ENCODE results near the gene KPNA6.

KPNA6 gene

GRCh38 chr1:32071758-32072621, 35.9 kb upstream of the KPNA6 start:
- DNase-seq (ENCODE audit: low read depth in 1 of 2, low spot score in 1 of 2) = no peak
- TF ChIP-seq SPI1 (IDR thresholded peaks at IDR 0.05; ENCODE audit: borderline replicate concordance, low read depth) = no peak
- no peak for TF ChIP-seq CTCF (IDR thresholded peaks at IDR 0.05; ENCODE audit: insufficient read depth, low read length)
- no peak for TF ChIP-seq POLR2AphosphoS5 (IDR thresholded peaks at IDR 0.05; ENCODE audit: low read depth)
- no peak for TF ChIP-seq GABPA (IDR thresholded peaks at IDR 0.05; ENCODE audit: low read depth)
- TF ChIP-seq, protein P1, sequence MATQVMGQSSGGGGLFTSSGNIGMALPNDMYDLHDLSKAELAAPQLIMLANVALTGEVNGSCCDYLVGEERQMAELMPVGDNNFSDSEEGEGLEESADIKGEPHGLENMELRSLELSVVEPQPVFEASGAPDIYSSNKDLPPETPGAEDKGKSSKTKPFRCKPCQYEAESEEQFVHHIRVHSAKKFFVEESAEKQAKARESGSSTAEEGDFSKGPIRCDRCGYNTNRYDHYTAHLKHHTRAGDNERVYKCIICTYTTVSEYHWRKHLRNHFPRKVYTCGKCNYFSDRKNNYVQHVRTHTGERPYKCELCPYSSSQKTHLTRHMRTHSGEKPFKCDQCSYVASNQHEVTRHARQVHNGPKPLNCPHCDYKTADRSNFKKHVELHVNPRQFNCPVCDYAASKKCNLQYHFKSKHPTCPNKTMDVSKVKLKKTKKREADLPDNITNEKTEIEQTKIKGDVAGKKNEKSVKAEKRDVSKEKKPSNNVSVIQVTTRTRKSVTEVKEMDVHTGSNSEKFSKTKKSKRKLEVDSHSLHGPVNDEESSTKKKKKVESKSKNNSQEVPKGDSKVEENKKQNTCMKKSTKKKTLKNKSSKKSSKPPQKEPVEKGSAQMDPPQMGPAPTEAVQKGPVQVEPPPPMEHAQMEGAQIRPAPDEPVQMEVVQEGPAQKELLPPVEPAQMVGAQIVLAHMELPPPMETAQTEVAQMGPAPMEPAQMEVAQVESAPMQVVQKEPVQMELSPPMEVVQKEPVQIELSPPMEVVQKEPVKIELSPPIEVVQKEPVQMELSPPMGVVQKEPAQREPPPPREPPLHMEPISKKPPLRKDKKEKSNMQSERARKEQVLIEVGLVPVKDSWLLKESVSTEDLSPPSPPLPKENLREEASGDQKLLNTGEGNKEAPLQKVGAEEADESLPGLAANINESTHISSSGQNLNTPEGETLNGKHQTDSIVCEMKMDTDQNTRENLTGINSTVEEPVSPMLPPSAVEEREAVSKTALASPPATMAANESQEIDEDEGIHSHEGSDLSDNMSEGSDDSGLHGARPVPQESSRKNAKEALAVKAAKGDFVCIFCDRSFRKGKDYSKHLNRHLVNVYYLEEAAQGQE (IDR thresholded peaks at IDR 0.05; ENCODE audit: insufficient replicate concordance, low read depth) = no peak
- H3K27ac ChIP-seq (replicated peaks) = no peak overlapping the region; the same call in 1 of the 2 replicates
- no peaks in the 10 kb centered on the region for H3K27me3 ChIP-seq (ENCODE audit: insufficient read depth, poor library complexity, severe bottlenecking)
- peak overlapping the region; percentile 89 for H3K4me3 ChIP-seq (replicated peaks; ENCODE audit: insufficient read depth, low read length)

DNA sequence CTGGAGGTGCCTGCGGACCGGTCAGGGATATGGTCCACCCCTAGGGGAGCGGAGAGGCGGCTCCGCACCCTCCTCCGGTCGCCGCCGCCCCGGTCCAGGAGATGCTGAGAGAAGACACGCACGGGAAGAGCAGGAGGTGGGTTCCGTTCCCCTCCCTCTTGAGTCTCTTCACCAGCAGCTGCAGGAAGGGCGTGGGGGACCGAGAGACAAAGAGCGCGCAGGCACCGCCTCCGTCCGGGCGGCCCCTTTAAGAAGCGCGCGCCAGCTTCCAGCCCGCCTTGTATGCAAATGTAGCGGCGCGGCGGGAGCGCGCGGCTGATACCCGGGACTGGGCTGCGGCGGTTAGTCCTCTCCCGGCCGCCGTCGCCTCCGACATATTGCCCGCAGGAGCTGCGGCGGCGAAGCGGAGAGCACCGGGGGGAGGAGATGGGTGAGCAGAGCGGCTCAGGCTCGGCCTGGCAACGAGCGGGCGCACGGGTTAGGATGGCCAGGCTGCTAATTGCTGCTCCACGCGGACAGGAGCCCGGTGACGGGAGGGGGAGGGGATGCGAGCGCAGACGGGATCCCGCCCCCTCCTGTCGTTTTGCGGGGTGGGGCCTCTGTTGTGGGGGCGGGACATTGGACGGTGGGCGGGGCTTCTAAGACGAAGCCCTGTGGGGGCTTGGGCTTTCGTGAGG, 35.1 kb upstream of the KPNA6 start, which contains the start of gene TMEM39B:
TMEM39B (plus strand) TSS at position 318 of the 677 bp plus-strand sequence; CDS start at position 427, 109 bp downstream.
- peak; percentile 83 to 93 for DNase-seq (ENCODE audit: low read depth in 1 of 2, low spot score in 1 of 2)
- peak within 1 kb of the TSS; percentile 83 for H3K27ac ChIP-seq (replicated peaks)

More for the DNA sequence above, 35.1 kb upstream of the KPNA6 start, which contains the start of gene TMEM39B:
- no peak; the same call in 1 of the 2 replicates for TF ChIP-seq GABPA (IDR thresholded peaks at IDR 0.05; ENCODE audit: low read depth)
- no peak for TF ChIP-seq SPI1 (IDR thresholded peaks at IDR 0.05; ENCODE audit: borderline replicate concordance, low read depth)
- TF ChIP-seq CTCF (IDR thresholded peaks at IDR 0.05; ENCODE audit: insufficient read depth, low read length) = no peak
- TF ChIP-seq POLR2AphosphoS5 (IDR thresholded peaks at IDR 0.05; ENCODE audit: low read depth) = peak; percentile 62; the same call in 1 of the 2 replicates
- TF ChIP-seq, protein P1 (IDR thresholded peaks at IDR 0.05; ENCODE audit: insufficient replicate concordance, low read depth) = no peak
- peak within 1 kb of the TSS; percentile 89 for H3K4me3 ChIP-seq (replicated peaks; ENCODE audit: insufficient read depth, low read length)
- no peaks in the 10 kb centered on the region for H3K27me3 ChIP-seq (ENCODE audit: insufficient read depth, poor library complexity, severe bottlenecking)
